ENCODE measurements around the gene INHA. TPM values are rescaled to one million over a fixed set of nuclear protein-coding genes. Genes with fewer than 3 reads are reported as not detected.

Gene INHA
- total RNA-seq, 1 experiment from 2014 or later = 0.31 TPM

- no peak overlapping the region for H3K4me2 ChIP-seq (ENCODE audit: insufficient read depth, insufficient read length, low read length)
- H3K9me3 ChIP-seq (ENCODE audit: control insufficient read depth, low read depth, low read length) = no peaks in the 10 kb centered on the region
- Mint-ChIP-seq H3K4me1 (peaks cover 39 to 40% of the 10 kb centered on the region in 2 experiments), H3K36me3 (ENCODE audit: insufficient read depth in 1 of 3, low read depth in 3 of 3) (peaks cover 18 to 28% (median 21%) of the 10 kb centered on the region in 3 experiments), H3K9me3 (peaks cover 0 to 4% of the 10 kb centered on the region in 2 experiments; a peak in 2 of 5 replicates), H3K27ac (no peak overlapping the region), H3K4me3 (no peak overlapping the region), H3K27me3 (ENCODE audit: low read depth) (peaks cover 12% of the 10 kb centered on the region)
- no peak for TF ChIP-seq CTCF (conservative IDR thresholded peaks at IDR 0.05)
- H2BK15ac ChIP-seq (ENCODE audit: low read depth, low read length) = no peak overlapping the region
- no peak overlapping the region for H4K91ac ChIP-seq (ENCODE audit: insufficient read length, low read depth, low read length)
- no peak overlapping the region for H2BK20ac ChIP-seq (ENCODE audit: low read depth, low read length, poor library complexity, severe bottlenecking)
- DNase-seq = no peak
- H3K27me3 ChIP-seq (ENCODE audit: insufficient read depth, low read length) = no peaks in the 10 kb centered on the region
- H2AFZ ChIP-seq (ENCODE audit: low read length) = no peak overlapping the region
- H3K4me1 ChIP-seq (ENCODE audit: insufficient read depth, low read length) = peaks cover 8% of the 10 kb centered on the region; the same call in 1 of the 2 replicates
- H3K79me2 ChIP-seq (ENCODE audit: insufficient read depth, low read length) = no peaks in the 10 kb centered on the region
- H2BK120ac ChIP-seq (ENCODE audit: low read depth, low read length, poor library complexity, severe bottlenecking) = no peak overlapping the region
- no peak overlapping the region for H3K4ac ChIP-seq (ENCODE audit: low read depth, low read length)
- H3K18ac ChIP-seq (ENCODE audit: insufficient read length, low read depth, low read length) = no peak overlapping the region
- H3K14ac ChIP-seq (ENCODE audit: insufficient read depth, low read length) = no peak overlapping the region
- no peak overlapping the region for H4K5ac ChIP-seq (ENCODE audit: insufficient read length, low read depth, low read length)
- no peak overlapping the region for H3K27ac ChIP-seq (ENCODE audit: insufficient read length, low read depth, low read length)
- H4K8ac ChIP-seq (replicated peaks; ENCODE audit: insufficient read length, low read depth, low read length) = no peak overlapping the region
- H3K56ac ChIP-seq (ENCODE audit: insufficient read length, low read depth, low read length) = no peak overlapping the region
- no peaks in the 10 kb centered on the region for H3K79me1 ChIP-seq (ENCODE audit: insufficient read depth, low read depth, low read length, poor library complexity, severe bottlenecking)
- no peak overlapping the region for H2BK12ac ChIP-seq (ENCODE audit: insufficient read length, low read depth, low read length)
- H3K23me2 ChIP-seq (ENCODE audit: insufficient read length, low read depth, low read length, poor library complexity, severe bottlenecking) = peaks cover 16% of the 10 kb centered on the region
- H2AK5ac ChIP-seq (ENCODE audit: insufficient read length, low read length) = no peak overlapping the region
- no peak overlapping the region for H3T11ph ChIP-seq (ENCODE audit: low read length)
- no peak overlapping the region for H3K23ac ChIP-seq (ENCODE audit: insufficient read length, low read depth, low read length)
- H2BK5ac ChIP-seq (ENCODE audit: insufficient read length, low read length) = no peak overlapping the region
- no CpG with 5 or more reads among the region's 46 CpGs for WGBS (ENCODE audit: extremely low coverage, insufficient read length, low lambda C conversion rate)
- H4K20me1 ChIP-seq (ENCODE audit: control insufficient read depth, insufficient read depth, insufficient read length) = no peaks in the 10 kb centered on the region
- no peak overlapping the region for H3K9ac ChIP-seq (ENCODE audit: extremely low read depth, insufficient read length, low read length)
These were observed 32.0 kb upstream of the INHA start for GRCh38 chr2:219539926-219540678.
